ENCODE measurements around the gene SNAP47.

DNA sequence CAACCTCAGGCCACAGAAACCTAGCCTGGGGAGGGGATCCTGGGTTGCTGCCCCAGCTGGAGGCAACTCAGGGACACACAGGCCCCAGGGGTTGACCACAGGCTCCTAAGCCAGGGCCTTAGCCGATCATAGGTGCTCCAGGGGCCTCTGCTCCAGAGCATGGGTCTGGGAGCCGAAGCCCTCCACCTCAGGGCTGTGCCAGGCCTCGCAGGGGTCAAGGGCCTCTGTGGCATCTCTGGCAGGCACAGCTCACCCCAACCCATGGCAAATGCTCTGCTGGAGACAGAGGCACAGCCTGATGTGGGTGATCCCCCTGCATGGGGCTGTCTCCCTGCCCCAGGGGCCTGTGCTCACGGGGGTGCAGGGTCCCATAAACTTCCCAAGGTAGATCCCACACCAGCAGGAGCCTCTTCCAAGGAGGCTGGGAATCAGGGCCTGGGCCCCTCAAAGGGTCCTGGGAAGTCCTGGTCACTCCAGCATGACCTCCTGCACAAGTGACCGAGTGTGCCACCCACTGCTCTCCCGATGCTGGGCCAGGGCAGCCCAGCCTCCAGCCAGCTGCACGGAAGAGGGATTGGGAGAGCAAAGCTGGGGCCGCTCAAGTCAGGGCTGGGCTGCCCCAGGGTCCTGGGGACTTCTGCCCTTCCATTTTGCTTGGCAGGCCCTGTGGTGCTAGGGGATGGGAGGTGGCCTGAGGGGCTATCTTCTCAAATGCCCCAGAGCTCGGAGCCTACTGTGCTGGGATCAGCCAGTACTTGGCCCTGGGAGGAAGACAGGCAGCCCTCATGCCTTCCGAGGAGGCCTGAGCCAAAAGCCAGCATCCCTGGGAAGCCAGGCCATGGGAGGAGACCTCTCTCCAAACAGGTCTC is 58.1 kb downstream of the SNAP47 start:
- TF ChIP-seq, protein P1, sequence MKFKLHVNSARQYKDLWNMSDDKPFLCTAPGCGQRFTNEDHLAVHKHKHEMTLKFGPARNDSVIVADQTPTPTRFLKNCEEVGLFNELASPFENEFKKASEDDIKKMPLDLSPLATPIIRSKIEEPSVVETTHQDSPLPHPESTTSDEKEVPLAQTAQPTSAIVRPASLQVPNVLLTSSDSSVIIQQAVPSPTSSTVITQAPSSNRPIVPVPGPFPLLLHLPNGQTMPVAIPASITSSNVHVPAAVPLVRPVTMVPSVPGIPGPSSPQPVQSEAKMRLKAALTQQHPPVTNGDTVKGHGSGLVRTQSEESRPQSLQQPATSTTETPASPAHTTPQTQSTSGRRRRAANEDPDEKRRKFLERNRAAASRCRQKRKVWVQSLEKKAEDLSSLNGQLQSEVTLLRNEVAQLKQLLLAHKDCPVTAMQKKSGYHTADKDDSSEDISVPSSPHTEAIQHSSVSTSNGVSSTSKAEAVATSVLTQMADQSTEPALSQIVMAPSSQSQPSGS (CRISPR knock-in tag; IDR thresholded peaks at IDR 0.05): no peak
- TF ChIP-seq, protein P2, sequence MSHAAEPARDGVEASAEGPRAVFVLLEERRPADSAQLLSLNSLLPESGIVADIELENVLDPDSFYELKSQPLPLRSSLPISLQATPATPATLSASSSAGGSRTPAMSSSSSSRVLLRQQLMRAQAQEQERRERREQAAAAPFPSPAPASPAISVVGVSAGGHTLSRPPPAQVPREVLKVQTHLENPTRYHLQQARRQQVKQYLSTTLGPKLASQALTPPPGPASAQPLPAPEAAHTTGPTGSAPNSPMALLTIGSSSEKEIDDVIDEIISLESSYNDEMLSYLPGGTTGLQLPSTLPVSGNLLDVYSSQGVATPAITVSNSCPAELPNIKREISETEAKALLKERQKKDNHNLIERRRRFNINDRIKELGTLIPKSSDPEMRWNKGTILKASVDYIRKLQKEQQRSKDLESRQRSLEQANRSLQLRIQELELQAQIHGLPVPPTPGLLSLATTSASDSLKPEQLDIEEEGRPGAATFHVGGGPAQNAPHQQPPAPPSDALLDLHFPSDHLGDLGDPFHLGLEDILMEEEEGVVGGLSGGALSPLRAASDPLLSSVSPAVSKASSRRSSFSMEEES (CRISPR knock-in tag; IDR thresholded peaks at IDR 0.05): no peak
- TF ChIP-seq BHLHE40 (IDR thresholded peaks at IDR 0.05; ENCODE audit: low read length) (no peak), NFYB (IDR thresholded peaks at IDR 0.05; ENCODE audit: extremely low read depth, insufficient read length) (no peak), TRIM24 (IDR thresholded peaks at IDR 0.05) (no peak), DNMT1 (IDR thresholded peaks at IDR 0.05) (no peak), NRF1 (conservative IDR thresholded peaks at IDR 0.05 in 1 of 2, IDR thresholded peaks at IDR 0.05 in 1 of 2) (no peak), ZFPM2 (CRISPR knock-in tag; IDR thresholded peaks at IDR 0.05) (no peak)
- TF ChIP-seq, protein P3, sequence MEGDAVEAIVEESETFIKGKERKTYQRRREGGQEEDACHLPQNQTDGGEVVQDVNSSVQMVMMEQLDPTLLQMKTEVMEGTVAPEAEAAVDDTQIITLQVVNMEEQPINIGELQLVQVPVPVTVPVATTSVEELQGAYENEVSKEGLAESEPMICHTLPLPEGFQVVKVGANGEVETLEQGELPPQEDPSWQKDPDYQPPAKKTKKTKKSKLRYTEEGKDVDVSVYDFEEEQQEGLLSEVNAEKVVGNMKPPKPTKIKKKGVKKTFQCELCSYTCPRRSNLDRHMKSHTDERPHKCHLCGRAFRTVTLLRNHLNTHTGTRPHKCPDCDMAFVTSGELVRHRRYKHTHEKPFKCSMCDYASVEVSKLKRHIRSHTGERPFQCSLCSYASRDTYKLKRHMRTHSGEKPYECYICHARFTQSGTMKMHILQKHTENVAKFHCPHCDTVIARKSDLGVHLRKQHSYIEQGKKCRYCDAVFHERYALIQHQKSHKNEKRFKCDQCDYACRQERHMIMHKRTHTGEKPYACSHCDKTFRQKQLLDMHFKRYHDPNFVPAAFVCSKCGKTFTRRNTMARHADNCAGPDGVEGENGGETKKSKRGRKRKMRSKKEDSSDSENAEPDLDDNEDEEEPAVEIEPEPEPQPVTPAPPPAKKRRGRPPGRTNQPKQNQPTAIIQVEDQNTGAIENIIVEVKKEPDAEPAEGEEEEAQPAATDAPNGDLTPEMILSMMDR (IDR thresholded peaks at IDR 0.05 in 2 of 3, conservative IDR thresholded peaks at IDR 0.05 in 1 of 3; ENCODE audit: insufficient read depth in 2 of 3, low read depth in 1 of 3, low read length in 3 of 3): no peak
